Measurements from ENCODE around the gene SLC9A3.

The SLC9A3 gene

GRCh38 chr5:556909-557441 lies 32.7 kb upstream of the SLC9A3 start:
- TF ChIP-seq CTCF (IDR thresholded peaks at IDR 0.05; ENCODE audit: control insufficient read depth, insufficient read depth, low read depth, low read length, missing control alignments): no peak

GRCh38 chr5:555058-555623 lies 30.9 kb upstream of the SLC9A3 start:
- H3K4me3 ChIP-seq (ENCODE audit: control insufficient read depth, low read depth, low read length): no peak overlapping the region
- TF ChIP-seq CTCF (IDR thresholded peaks at IDR 0.05; ENCODE audit: control insufficient read depth, insufficient read depth, low read depth, low read length, missing control alignments): no peak
- DNase-seq (ENCODE audit: low read depth): no peak

More at GRCh38 chr5:556909-557441, 32.7 kb upstream of the SLC9A3 start:
- no peak for DNase-seq (ENCODE audit: low read depth)
- H3K4me3 ChIP-seq (ENCODE audit: control insufficient read depth, low read depth, low read length): no peak overlapping the region

- DNase-seq (ENCODE audit: low read depth): no peak
- H3K4me3 ChIP-seq (ENCODE audit: control insufficient read depth, low read depth, low read length): no peak overlapping the region
- TF ChIP-seq CTCF (IDR thresholded peaks at IDR 0.05; ENCODE audit: control insufficient read depth, insufficient read depth, low read depth, low read length, missing control alignments): no peak
Observed at GRCh38 chr5:554284-554988, 30.2 kb upstream of the SLC9A3 start.

- TF ChIP-seq CTCF (IDR thresholded peaks at IDR 0.05; ENCODE audit: control insufficient read depth, insufficient read depth, low read depth, low read length, missing control alignments): no peak
- no peak overlapping the region for H3K4me3 ChIP-seq (ENCODE audit: control insufficient read depth, low read depth, low read length)
- no peak for DNase-seq (ENCODE audit: low read depth)
Observed at GRCh38 chr5:553874-554273, 29.6 kb upstream of the SLC9A3 start.

GRCh38 chr5:551406-551805 lies 27.2 kb upstream of the SLC9A3 start:
- H3K4me3 ChIP-seq (ENCODE audit: control insufficient read depth, low read depth, low read length): no peak overlapping the region
- TF ChIP-seq CTCF (IDR thresholded peaks at IDR 0.05; ENCODE audit: control insufficient read depth, insufficient read depth, low read depth, low read length, missing control alignments): no peak
- DNase-seq (ENCODE audit: low read depth): no peak

- no peak for TF ChIP-seq CTCF (IDR thresholded peaks at IDR 0.05; ENCODE audit: control insufficient read depth, insufficient read depth, low read depth, low read length, missing control alignments)
- no peak for DNase-seq (ENCODE audit: low read depth)
- H3K4me3 ChIP-seq (ENCODE audit: control insufficient read depth, low read depth, low read length): no peak overlapping the region
Observed at GRCh38 chr5:549229-549628, 25.0 kb upstream of the SLC9A3 start.

All from AG09309 (cell line).